ENCODE measurements around the gene PLEKHG3. TPM values are rescaled to one million over a fixed set of nuclear protein-coding genes. Genes with fewer than 3 reads are reported as not detected.

Gene PLEKHG3
- total RNA-seq, 1 experiment from 2014 or later, result 75.3 TPM

- Mint-ChIP-seq H3K27me3 (ENCODE audit: low read depth) (no peaks in the 10 kb centered on the region), H3K36me3 (peaks cover 40% of the 10 kb centered on the region), H3K4me3 (no peak overlapping the region), H3K9me3 (no peaks in the 10 kb centered on the region), H3K27ac (no peak overlapping the region), H3K4me1 (peaks cover 3% of the 10 kb centered on the region; the same call in 1 of the 2 replicates)
- ATAC-seq (no peak), DNase-seq (ENCODE audit: low spot score) (no peak)
- POLR2A ChIA-PET, result interaction anchor here (0.7 kb wide), 2 partner anchors 15 to 67 kb away, joined by 3 to 5 read pairs; no protein-coding TSS in a partner anchor
- CTCF ChIA-PET, result no interaction called here
- TF ChIP-seq ZNF423 (CRISPR knock-in tag; IDR thresholded peaks at IDR 0.05), result no peak
- no peak for TF ChIP-seq PRRX2 (CRISPR knock-in tag; IDR thresholded peaks at IDR 0.05)
- no peak for TF ChIP-seq ZNF416 (CRISPR knock-in tag; IDR thresholded peaks at IDR 0.05)
- no peak for TF ChIP-seq HMGA2 (CRISPR knock-in tag; IDR thresholded peaks at IDR 0.05)
- no peak for TF ChIP-seq JUN (CRISPR knock-in tag; IDR thresholded peaks at IDR 0.05)
- TF ChIP-seq ARID4B (CRISPR knock-in tag; IDR thresholded peaks at IDR 0.05; ENCODE audit: borderline replicate concordance), result no peak
- TF ChIP-seq GTF2I (CRISPR knock-in tag; conservative IDR thresholded peaks at IDR 0.05), result no peak
- no peak for TF ChIP-seq ERG (CRISPR knock-in tag; IDR thresholded peaks at IDR 0.05)
Measured at GRCh38 chr14:64747327-64747726, 43.1 kb downstream of the PLEKHG3 start.

GRCh38 chr14:64748521-64748920, 44.3 kb downstream of the PLEKHG3 start:
- no peak for ATAC-seq
- DNase-seq (ENCODE audit: low spot score), result no peak
- ChIA-PET POLR2A (interaction anchor here (0.7 kb wide), 1 partner anchor 33 kb away, joined by 3 read pairs; no protein-coding TSS in a partner anchor), CTCF (interaction anchor here (1.0 to 1.5 kb wide), 4 partner anchors 14 to 19 kb away, joined by 4 to 7 read pairs (median 4); no protein-coding TSS in a partner anchor)
- peaks cover 3% of the 10 kb centered on the region; the same call in 1 of the 2 replicates for H3K4me1 Mint-ChIP-seq
- peaks cover 33% of the 10 kb centered on the region for H3K36me3 Mint-ChIP-seq
- H3K27me3 Mint-ChIP-seq (ENCODE audit: low read depth), result no peaks in the 10 kb centered on the region
- TF ChIP-seq E2F1 (CRISPR knock-in tag; IDR thresholded peaks at IDR 0.05) (no peak), ZBTB43 (CRISPR knock-in tag; IDR thresholded peaks at IDR 0.05) (no peak), CTCF (IDR thresholded peaks at IDR 0.05) (no peak), FOXJ3 (CRISPR knock-in tag; IDR thresholded peaks at IDR 0.05; ENCODE audit: borderline replicate concordance) (no peak), ZNF512 (CRISPR knock-in tag; IDR thresholded peaks at IDR 0.05; ENCODE audit: borderline replicate concordance) (no peak), NFE2L1 (CRISPR knock-in tag; IDR thresholded peaks at IDR 0.05) (no peak), NR1H2 (CRISPR knock-in tag; IDR thresholded peaks at IDR 0.05) (no peak), CDX4 (CRISPR knock-in tag; IDR thresholded peaks at IDR 0.05; ENCODE audit: borderline replicate concordance) (no peak)
- H3K4me3 Mint-ChIP-seq, result no peak overlapping the region
- no peaks in the 10 kb centered on the region for H3K9me3 Mint-ChIP-seq
- H3K27ac Mint-ChIP-seq, result no peak overlapping the region

Data from WTC11 (cell line).